H1 (cell line): ENCODE results near the gene MTARC1. TPM values are rescaled to one million over a fixed set of nuclear protein-coding genes. Genes with fewer than 3 reads are reported as not detected.

Experiments
- CTCF ChIA-PET: fragments of 300-600 bp; sonication (Branson Sonifier 250); formaldehyde crosslinking; loops from one replicate; lab custom pipeline; 2021; ENCODE audit not compliant: partially characterized antibody; lab: Charles Lee
- POLR2A ChIA-PET: fragments of 300-600 bp; sonication (Branson Sonifier 250); formaldehyde crosslinking; loops from one replicate; lab custom pipeline; 2021; ENCODE audit warnings: inconsistent platforms; ENCODE audit not compliant: partially characterized antibody; lab: Charles Lee
- DNase-seq, 2 experiments: peaks; one replicate each; pipeline versions ENCODE4 v3.0.0 to v3.0.0-alpha.2; 2010 to 2022; ENCODE audit warnings: low spot score in 2 of 2, low read depth in 1 of 2, mixed read lengths in 1 of 2
- FAIRE-seq: peaks from 2 replicates; lab custom pipeline; 2011; peaks lifted over from hg19 to GRCh38; lab: Jason Lieb, UNC
- H2AFZ ChIP-seq: 2 replicates; pipeline ENCODE4 v1.8.1; 2012; ENCODE audit warnings: low read length, inconsistent platforms
- H2AK5ac ChIP-seq: 2 replicates; pipeline ENCODE4 v1.6.1; 2013; ENCODE audit warnings: low read depth, low read length
- H2BK120ac ChIP-seq: replicated peaks from 2 replicates; pipeline ENCODE3; 2013; ENCODE audit warnings: low read depth, low read length, inconsistent platforms
- H2BK12ac ChIP-seq: 2 replicates; pipeline ENCODE4 v1.6.1; 2013; ENCODE audit warnings: low read depth, low read length
- H2BK15ac ChIP-seq: 2 replicates; pipeline ENCODE4 v1.6.1; 2013; ENCODE audit warnings: low read length
- H2BK20ac ChIP-seq: 2 replicates; pipeline ENCODE4 v1.6.1; 2013; ENCODE audit warnings: low read length
- H2BK5ac ChIP-seq: 2 replicates; pipeline ENCODE4 v1.6.1; 2013; ENCODE audit warnings: low read depth, low read length
- H3K14ac ChIP-seq: 2 replicates; pipeline ENCODE4 v1.6.1; 2013; ENCODE audit warnings: inconsistent platforms; ENCODE audit not compliant: insufficient read length
- H3K18ac ChIP-seq: 2 replicates; pipeline ENCODE4 v1.6.1; 2013; ENCODE audit warnings: low read length; ENCODE audit errors: extremely low read depth
- H3K23ac ChIP-seq: 2 replicates; pipeline ENCODE4 v1.6.1; 2013; ENCODE audit warnings: inconsistent platforms; ENCODE audit not compliant: insufficient read length
- H3K23me2 ChIP-seq: 2 replicates; pipeline ENCODE4 v1.6.1; 2013; ENCODE audit warnings: low read depth, low read length
- H3K27ac ChIP-seq: 2 replicates; pipeline ENCODE4 v1.6.1; 2011; ENCODE audit warnings: low read depth, low read length, inconsistent platforms
- H3K27me3 ChIP-seq, 4 experiments: replicated peaks in 1 of 4; 1 replicate in 1 of 4; 2 replicates in 3 of 4; pipeline versions ENCODE4 v1.6.1 to v1.8.1; 2011 to 2013; ENCODE audit warnings: low read length in 3 of 4, mild to moderate bottlenecking in 3 of 4, inconsistent platforms in 2 of 4, mixed read lengths in 2 of 4, moderate library complexity in 1 of 4; ENCODE audit not compliant: control insufficient read depth in 3 of 4, insufficient read depth in 3 of 4; ENCODE audit errors: extremely low read depth in 1 of 4
- H3K36me3 ChIP-seq, 4 experiments: 2 replicates each; pipeline versions ENCODE4 v1.6.1 to v1.8.1; 2011 to 2013; ENCODE audit warnings: mild to moderate bottlenecking in 4 of 4, low read length in 3 of 4, moderate library complexity in 2 of 4, control low read depth in 1 of 4, inconsistent platforms in 1 of 4; ENCODE audit not compliant: insufficient read depth in 4 of 4, control insufficient read depth in 2 of 4
- H3K4ac ChIP-seq: replicated peaks from 2 replicates; pipeline ENCODE3; 2013; ENCODE audit warnings: low read length, low read depth, mixed read lengths, inconsistent platforms; ENCODE audit not compliant: insufficient read length
- H3K4me1 ChIP-seq, 4 experiments: replicated peaks in 1 of 4; 1 replicate in 1 of 4; 2 replicates in 3 of 4; pipeline versions ENCODE4 v1.6.1 to v1.8.1; 2011 to 2013; ENCODE audit warnings: low read length in 3 of 4, inconsistent platforms in 2 of 4, mixed read lengths in 1 of 4; ENCODE audit not compliant: insufficient read depth in 4 of 4, control insufficient read depth in 3 of 4
- H3K4me2 ChIP-seq, 2 experiments: 2 replicates each; pipeline versions ENCODE4 v1.6.1 to v1.8.1; 2011 to 2013; ENCODE audit warnings: low read depth in 2 of 2, low read length in 2 of 2, control low read depth in 1 of 2, inconsistent platforms in 1 of 2, mild to moderate bottlenecking in 1 of 2; ENCODE audit not compliant: insufficient read depth in 1 of 2
- H3K4me3 ChIP-seq, 4 experiments: fragments of 200-600, 300-600 bp in 1 of 4; sonication (generic), shearing (Covaris generic), sonication (Bioruptor Twin) in 1 of 4; 2 replicates each; pipeline versions ENCODE4 v1.5.1 to v1.8.1; 2011 to 2016; ENCODE audit warnings: low read length in 4 of 4, low read depth in 3 of 4, control low read depth in 2 of 4, inconsistent platforms in 2 of 4, mild to moderate bottlenecking in 2 of 4, mixed read lengths in 1 of 4, moderate library complexity in 1 of 4; ENCODE audit not compliant: insufficient read depth in 2 of 4; ENCODE audit errors: extremely low read depth in 1 of 4
- H3K56ac ChIP-seq: replicated peaks from 2 replicates; pipeline ENCODE3; 2013; ENCODE audit warnings: low read depth, mild to moderate bottlenecking, mixed read lengths, low read length, inconsistent platforms; ENCODE audit not compliant: insufficient read length
- H3K79me1 ChIP-seq: 2 replicates; pipeline ENCODE4 v1.6.1; 2013; ENCODE audit warnings: low read depth, low read length, control low read depth
- H3K79me2 ChIP-seq, 2 experiments: 2 replicates each; pipeline versions ENCODE4 v1.6.1 to v1.8.1; 2012 to 2013; ENCODE audit warnings: low read length in 2 of 2, mild to moderate bottlenecking in 2 of 2, inconsistent platforms in 1 of 2; ENCODE audit not compliant: insufficient read depth in 2 of 2, control insufficient read depth in 1 of 2
- H3K9ac ChIP-seq, 4 experiments: replicated peaks in 1 of 4; 1 replicate in 1 of 4; 2 replicates in 3 of 4; pipeline versions ENCODE4 v1.6.1 to v1.8.1; 2011 to 2013; ENCODE audit warnings: low read depth in 3 of 4, low read length in 3 of 4, control low read depth in 2 of 4, mild to moderate bottlenecking in 2 of 4, moderate library complexity in 2 of 4, inconsistent platforms in 1 of 4; ENCODE audit errors: extremely low read depth in 1 of 4
- H3K9me3 ChIP-seq, 2 experiments: 2 replicates each; pipeline versions ENCODE4 v1.6.1 to v1.8.1; 2012 to 2013; ENCODE audit warnings: mild to moderate bottlenecking in 2 of 2, moderate library complexity in 2 of 2, control low read depth in 1 of 2, inconsistent platforms in 1 of 2, low read depth in 1 of 2, low read length in 1 of 2, mixed read lengths in 1 of 2; ENCODE audit not compliant: insufficient read depth in 2 of 2
- H4K20me1 ChIP-seq, 2 experiments: replicated peaks in 1 of 2; 2 replicates each; pipeline versions ENCODE3 to v1.8.1; 2011 to 2013; ENCODE audit warnings: inconsistent platforms in 2 of 2, low read length in 2 of 2, mild to moderate bottlenecking in 1 of 2; ENCODE audit not compliant: insufficient read depth in 2 of 2, control insufficient read depth in 1 of 2
- H4K5ac ChIP-seq: 2 replicates; pipeline ENCODE4 v1.6.1; 2013; ENCODE audit warnings: low read length, low read depth, mixed read lengths, inconsistent platforms; ENCODE audit not compliant: insufficient read length
- H4K8ac ChIP-seq: 2 replicates; pipeline ENCODE4 v1.8.0; 2013; ENCODE audit warnings: mild to moderate bottlenecking, moderate library complexity, low read length, inconsistent platforms; ENCODE audit not compliant: insufficient read depth; ENCODE audit errors: extremely low read depth
- H4K91ac ChIP-seq: replicated peaks from 2 replicates; pipeline ENCODE3; 2013; ENCODE audit warnings: low read length, mixed read lengths, inconsistent platforms; ENCODE audit not compliant: insufficient read length
- BCL11A ChIP-seq, 2 experiments: IDR thresholded peaks; one replicate each; pipeline ENCODE4 v1.6.1; 2011; ENCODE audit warnings: low read depth in 2 of 2, low read length in 2 of 2, mild to moderate bottlenecking in 2 of 2
- CBX8 ChIP-seq: fragments of 300-800, 300-1000 bp; sonication (generic); IDR thresholded peaks from 2 replicates; pipeline ENCODE4 v1.7.1; 2016; ENCODE audit warnings: low read depth, low read length, borderline replicate concordance
- CREB1 ChIP-seq: IDR thresholded peaks from 2 replicates; pipeline ENCODE4 v1.6.1; 2012; ENCODE audit warnings: inconsistent platforms
- FOSL1 ChIP-seq: IDR thresholded peaks from 2 replicates; pipeline ENCODE4 v1.6.1; 2011; ENCODE audit warnings: mild to moderate bottlenecking, low read depth, low read length, moderate library complexity; ENCODE audit not compliant: insufficient read depth
- HDAC2 ChIP-seq, 2 experiments: fragments of 300-600 bp in 1 of 2; sonication (generic) in 1 of 2; IDR thresholded peaks; 2 replicates each; pipeline ENCODE4 v1.6.1; 2011 to 2012; ENCODE audit warnings: low read depth in 2 of 2, low read length in 2 of 2, mild to moderate bottlenecking in 2 of 2, moderate library complexity in 2 of 2, borderline replicate concordance in 1 of 2, inconsistent platforms in 1 of 2
- KDM1A ChIP-seq: fragments of 200-600, 300-600 bp; sonication (generic); IDR thresholded peaks from 2 replicates; pipeline ENCODE4 v1.7.1; 2016; ENCODE audit warnings: mild to moderate bottlenecking, low read length, borderline replicate concordance
- NANOG ChIP-seq: IDR thresholded peaks from 2 replicates; pipeline ENCODE4 v1.6.1; 2011; ENCODE audit warnings: low read length, low read depth, mild to moderate bottlenecking, inconsistent platforms; ENCODE audit not compliant: insufficient read depth, poor library complexity, severe bottlenecking
- SUZ12 ChIP-seq: fragments of 200-600 bp; sonication (generic); IDR thresholded peaks from 2 replicates; pipeline ENCODE4 v1.6.1; 2012; ENCODE audit warnings: mild to moderate bottlenecking, inconsistent platforms, low read length, moderate library complexity, mixed read lengths
- WGBS, 2 experiments: shearing (Covaris generic) in 1 of 2; methylation state at CpG; one replicate each; pipeline versions ENCODE4 v1.1.6 to v1.1.7; 2013 to 2015; ENCODE audit warnings: low lambda C conversion rate in 2 of 2, mixed read lengths in 2 of 2, inconsistent platforms in 1 of 2, low coverage in 1 of 2, missing lambda C conversion rate in 1 of 2; ENCODE audit not compliant: insufficient replicate concordance in 2 of 2, insufficient coverage in 1 of 2, insufficient read length in 1 of 2; ENCODE audit errors: extremely low coverage in 1 of 2, missing lambda C conversion rate in 1 of 2; 5-methylcytosine and 5-hydroxymethylcytosine counted together
- polyA plus RNA-seq, 7 experiments: library from polyadenylated mRNA; depleted of rRNA in 3 of 7; stranded (reverse) in 5 of 7; unstranded in 2 of 7; fragments of >200 nt in 5 of 7; fragments of 200-250 nt in 2 of 7; gene quantifications; 1 replicate in 5 of 7; 2 replicates in 1 of 7; 4 replicates in 1 of 7; pipeline versions ENCODE4 v1.2.1 to v1.2.3, GENCODE V29; 2011 to 2013; ENCODE audit warnings: missing spikeins in 2 of 7, mixed read lengths in 2 of 7
- total RNA-seq: library from RNA; stranded (reverse); fragmentation: NEBNext Ultra II Directional; extraction: Animal tissue kit (Norgen Biotek cat#: 25700); gene quantifications from 2 replicates; pipeline ENCODE4 v1.2.1, GENCODE V29; 2021
- TF ChIP-seq, protein P1 (sequence below): IDR thresholded peaks from 2 replicates; pipeline ENCODE4 v1.6.1; 2011; ENCODE audit warnings: low read length, improper control_type of control experiment

MTARC1 gene
- total and polyA plus RNA-seq, 2 of the 8 experiments (the other 6 are each of a cell fraction or from before 2014, with no cell fraction given) = 17.2 to 46.2 TPM

GRCh38 chr1:220796530-220796929 is 9.8 kb downstream of the MTARC1 start:
- POLR2A ChIA-PET = interaction anchor here (0.5 kb wide), 1 partner anchor 264 kb away, joined by 3 read pairs; no protein-coding TSS in a partner anchor
- Histone ChIP-seq H3K27ac (no peak overlapping the region), H3K56ac (no peak overlapping the region), H4K5ac (no peak overlapping the region), H2BK12ac (no peak overlapping the region), H3K27me3 (no peaks in the 10 kb centered on the region), H2AK5ac (no peak overlapping the region), H2BK5ac (no peak overlapping the region), H3K23ac (no peak overlapping the region), H3K18ac (no peak overlapping the region), H3K4me3 (no peak overlapping the region), H2BK15ac (no peak overlapping the region), H3K4me1 (no peaks in the 10 kb centered on the region), H2AFZ (no peak overlapping the region), H4K8ac (no peak overlapping the region), H4K20me1 (no peaks in the 10 kb centered on the region), H3K79me1 (peaks cover 2% of the 10 kb centered on the region; the same call in 1 of the 2 replicates), H3K36me3 (peaks cover 0 to 35% (median 17%) of the 10 kb centered on the region in 4 experiments; a peak in 5 of 8 replicates), H3K9me3 (no peaks in the 10 kb centered on the region), H3K23me2 (no peaks in the 10 kb centered on the region), H4K91ac (no peak overlapping the region), H3K14ac (no peak overlapping the region), H2BK120ac (no peak overlapping the region), H3K4ac (no peak overlapping the region), H3K79me2 (no peaks in the 10 kb centered on the region), H3K4me2 (no peak overlapping the region), H3K9ac (no peak overlapping the region), H2BK20ac (no peak overlapping the region)
- DNase-seq = no peak
- no peak for FAIRE-seq
- WGBS, 2 experiments = 88% methylated on average over 10 of the region's 10 CpGs; no CpG with 5 or more reads in 1 of the 2 experiments
- TF ChIP-seq BCL11A (IDR thresholded peaks at IDR 0.05; ENCODE audit: low read depth in 2 of 2, low read length in 2 of 2) (no peak), CREB1 (no peak), HDAC2 (IDR thresholded peaks at IDR 0.05; ENCODE audit: borderline replicate concordance in 1 of 2, low read depth in 2 of 2, low read length in 2 of 2) (no peak), FOSL1 (no peak), KDM1A (no peak), NANOG (no peak), SUZ12 (no peak), CBX8 (no peak)
- TF ChIP-seq, protein P1, sequence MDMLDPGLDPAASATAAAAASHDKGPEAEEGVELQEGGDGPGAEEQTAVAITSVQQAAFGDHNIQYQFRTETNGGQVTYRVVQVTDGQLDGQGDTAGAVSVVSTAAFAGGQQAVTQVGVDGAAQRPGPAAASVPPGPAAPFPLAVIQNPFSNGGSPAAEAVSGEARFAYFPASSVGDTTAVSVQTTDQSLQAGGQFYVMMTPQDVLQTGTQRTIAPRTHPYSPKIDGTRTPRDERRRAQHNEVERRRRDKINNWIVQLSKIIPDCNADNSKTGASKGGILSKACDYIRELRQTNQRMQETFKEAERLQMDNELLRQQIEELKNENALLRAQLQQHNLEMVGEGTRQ = no peak
- CTCF ChIA-PET = interaction anchor here (1.1 to 2.8 kb wide), 5 partner anchors 11 to 115 kb away, joined by 3 to 15 read pairs (median 6); no protein-coding TSS in a partner anchor
